Parathyroid adenoma (tissue), 2 donors: ENCODE measurements around the gene RPS6KA5.

Experiments used
- H2AFZ ChIP-seq: fragments of 300-600 bp; sonication (generic); one replicate; pipeline ENCODE4 v1.7.0; 2017; ENCODE audit warnings: antibody characterized with exemption, mild to moderate bottlenecking
- H3K27ac ChIP-seq: fragments of 300-600 bp; sonication (generic); one replicate; pipeline ENCODE4 v1.7.0; 2017
- H3K27me3 ChIP-seq: fragments of 300-600 bp; sonication (generic); one replicate; pipeline ENCODE4 v1.7.0; 2017; ENCODE audit warnings: low read length; ENCODE audit not compliant: control insufficient read depth, insufficient read depth
- H3K36me3 ChIP-seq: fragments of 300-600 bp; sonication (generic); one replicate; pipeline ENCODE4 v1.7.0; 2017; ENCODE audit warnings: low read length; ENCODE audit not compliant: control insufficient read depth, insufficient read depth
- H3K4me1 ChIP-seq: fragments of 300-600 bp; sonication (generic); one replicate; pipeline ENCODE4 v1.7.0; 2017; ENCODE audit warnings: control low read depth
- H3K4me2 ChIP-seq: fragments of 300-600 bp; sonication (generic); one replicate; pipeline ENCODE4 v1.7.0; 2017; ENCODE audit warnings: low read length
- H3K4me3 ChIP-seq: fragments of 300-600 bp; sonication (generic); one replicate; pipeline ENCODE4 v1.7.0; 2017; ENCODE audit warnings: low read depth, low read length
- H3K79me2 ChIP-seq: fragments of 300-600 bp; sonication (generic); one replicate; pipeline ENCODE4 v1.7.0; 2017; ENCODE audit warnings: control low read depth
- H3K9ac ChIP-seq: fragments of 300-600 bp; sonication (generic); one replicate; pipeline ENCODE4 v1.7.0; 2017; ENCODE audit warnings: mild to moderate bottlenecking
- H3K9me3 ChIP-seq: fragments of 300-600 bp; sonication (generic); one replicate; pipeline ENCODE4 v1.7.0; 2017; ENCODE audit warnings: low read length; ENCODE audit not compliant: control insufficient read depth
- TF ChIP-seq, protein P1 (sequence below): fragments of 300-600 bp; sonication (generic); IDR thresholded peaks from one replicate; pipeline ENCODE4 v1.7.0; 2017; ENCODE audit warnings: antibody characterized with exemption, mild to moderate bottlenecking
- donor health status: primary hyperparathyroidism.

The RPS6KA5 gene

DNA sequence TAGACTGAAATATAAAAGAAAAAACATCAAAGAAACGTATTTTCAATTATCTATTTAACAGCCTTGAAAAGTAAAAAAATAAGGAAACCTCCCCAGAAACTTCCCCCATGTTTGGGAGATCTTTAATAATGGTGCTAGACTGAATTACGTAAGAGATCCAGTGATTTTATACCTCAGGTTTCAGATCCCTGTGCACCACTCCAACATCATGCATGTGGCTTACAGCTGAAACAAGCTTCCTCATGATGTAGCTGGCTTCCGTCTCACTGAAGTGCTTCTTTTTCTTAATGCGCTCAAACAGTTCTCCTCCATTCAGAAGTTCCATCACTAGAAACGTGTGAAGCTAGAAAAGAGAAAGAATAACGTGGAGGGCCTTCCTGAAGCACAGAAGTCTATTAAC, 166.2 kb downstream of the RPS6KA5 start:
- TF ChIP-seq, protein P1, sequence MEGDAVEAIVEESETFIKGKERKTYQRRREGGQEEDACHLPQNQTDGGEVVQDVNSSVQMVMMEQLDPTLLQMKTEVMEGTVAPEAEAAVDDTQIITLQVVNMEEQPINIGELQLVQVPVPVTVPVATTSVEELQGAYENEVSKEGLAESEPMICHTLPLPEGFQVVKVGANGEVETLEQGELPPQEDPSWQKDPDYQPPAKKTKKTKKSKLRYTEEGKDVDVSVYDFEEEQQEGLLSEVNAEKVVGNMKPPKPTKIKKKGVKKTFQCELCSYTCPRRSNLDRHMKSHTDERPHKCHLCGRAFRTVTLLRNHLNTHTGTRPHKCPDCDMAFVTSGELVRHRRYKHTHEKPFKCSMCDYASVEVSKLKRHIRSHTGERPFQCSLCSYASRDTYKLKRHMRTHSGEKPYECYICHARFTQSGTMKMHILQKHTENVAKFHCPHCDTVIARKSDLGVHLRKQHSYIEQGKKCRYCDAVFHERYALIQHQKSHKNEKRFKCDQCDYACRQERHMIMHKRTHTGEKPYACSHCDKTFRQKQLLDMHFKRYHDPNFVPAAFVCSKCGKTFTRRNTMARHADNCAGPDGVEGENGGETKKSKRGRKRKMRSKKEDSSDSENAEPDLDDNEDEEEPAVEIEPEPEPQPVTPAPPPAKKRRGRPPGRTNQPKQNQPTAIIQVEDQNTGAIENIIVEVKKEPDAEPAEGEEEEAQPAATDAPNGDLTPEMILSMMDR = no peak
- Histone ChIP-seq H3K4me2 (no peak overlapping the region), H3K9me3 (no peaks in the 10 kb centered on the region), H3K27me3 (no peaks in the 10 kb centered on the region), H3K4me1 (no peaks in the 10 kb centered on the region), H3K79me2 (no peaks in the 10 kb centered on the region), H3K36me3 (no peaks in the 10 kb centered on the region), H3K27ac (no peak overlapping the region), H3K9ac (no peak overlapping the region), H3K4me3 (no peak overlapping the region), H2AFZ (no peak overlapping the region)

DNA sequence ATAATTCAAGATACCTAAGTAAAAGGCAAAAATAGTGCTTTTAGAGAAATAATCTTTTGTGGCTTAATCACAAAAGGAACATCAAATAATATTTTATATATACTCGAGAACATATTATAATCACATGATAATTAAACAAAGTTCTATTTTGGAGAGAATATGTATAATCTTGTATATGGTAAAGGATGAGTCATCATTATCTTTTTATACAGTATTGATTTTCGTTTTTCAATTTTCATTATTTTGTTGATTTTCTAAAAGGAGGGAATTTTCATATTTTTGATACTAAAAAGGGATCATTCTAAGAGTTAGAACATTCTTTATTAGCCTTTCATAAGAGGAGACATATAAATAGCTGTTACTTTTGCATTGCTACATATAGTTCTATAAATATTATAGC, 166.9 kb downstream of the RPS6KA5 start:
- H3K27ac ChIP-seq = no peak overlapping the region
- TF ChIP-seq, protein P1 = no peak
- H3K36me3 ChIP-seq = no peaks in the 10 kb centered on the region
- no peaks in the 10 kb centered on the region for H3K9me3 ChIP-seq
- H3K4me2 ChIP-seq = no peak overlapping the region
- no peaks in the 10 kb centered on the region for H3K79me2 ChIP-seq
- H3K4me3 ChIP-seq = no peak overlapping the region
- no peaks in the 10 kb centered on the region for H3K27me3 ChIP-seq
- H3K9ac ChIP-seq = no peak overlapping the region
- H2AFZ ChIP-seq = no peak overlapping the region
- H3K4me1 ChIP-seq = no peaks in the 10 kb centered on the region

DNA sequence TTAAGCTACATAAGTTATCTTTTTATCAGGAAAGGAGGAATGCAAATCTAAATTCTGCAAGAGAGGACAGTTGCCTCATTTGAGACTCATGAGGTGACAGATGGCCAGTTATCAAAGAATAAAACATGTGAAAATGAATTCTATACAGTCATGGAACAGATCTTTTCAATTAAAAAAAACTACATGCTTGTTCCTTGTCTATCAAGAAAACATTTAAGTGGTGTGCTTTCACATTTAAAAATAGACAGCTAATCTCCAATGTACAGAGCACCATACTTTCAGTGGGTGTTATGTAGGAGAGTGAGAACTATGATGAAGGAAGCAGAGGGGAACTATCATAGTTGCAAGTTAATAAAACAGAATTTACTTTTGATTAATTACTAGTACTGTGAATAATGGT, 167.5 kb downstream of the RPS6KA5 start:
- TF ChIP-seq, protein P1 = no peak
- no peaks in the 10 kb centered on the region for H3K9me3 ChIP-seq
- H3K9ac ChIP-seq = no peak overlapping the region
- H3K4me1 ChIP-seq = no peaks in the 10 kb centered on the region
- no peak overlapping the region for H3K4me2 ChIP-seq
- no peak overlapping the region for H3K4me3 ChIP-seq
- no peaks in the 10 kb centered on the region for H3K27me3 ChIP-seq
- no peaks in the 10 kb centered on the region for H3K36me3 ChIP-seq
- H2AFZ ChIP-seq = no peak overlapping the region
- H3K79me2 ChIP-seq = no peaks in the 10 kb centered on the region
- H3K27ac ChIP-seq = no peak overlapping the region

DNA sequence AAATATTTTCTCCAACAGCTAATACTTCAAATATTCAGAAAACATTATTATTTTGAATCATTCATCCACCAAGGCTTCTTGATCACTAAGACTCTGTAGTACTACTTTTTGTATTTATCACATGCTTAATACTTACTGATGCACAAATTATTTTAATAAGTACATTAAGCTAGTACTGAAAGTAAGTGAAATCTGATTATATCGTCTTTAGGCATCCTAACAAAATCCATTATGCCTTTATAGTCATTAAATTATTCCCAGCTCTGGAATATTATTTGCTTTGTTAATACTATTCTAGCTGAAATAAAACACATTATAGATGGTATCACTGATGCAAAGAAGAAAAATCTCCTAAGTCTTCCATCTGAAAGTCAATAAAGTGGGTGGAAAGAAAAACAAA, 169.1 kb downstream of the RPS6KA5 start:
- H3K4me3 ChIP-seq = no peak overlapping the region
- TF ChIP-seq, protein P1 = no peak

DNA sequence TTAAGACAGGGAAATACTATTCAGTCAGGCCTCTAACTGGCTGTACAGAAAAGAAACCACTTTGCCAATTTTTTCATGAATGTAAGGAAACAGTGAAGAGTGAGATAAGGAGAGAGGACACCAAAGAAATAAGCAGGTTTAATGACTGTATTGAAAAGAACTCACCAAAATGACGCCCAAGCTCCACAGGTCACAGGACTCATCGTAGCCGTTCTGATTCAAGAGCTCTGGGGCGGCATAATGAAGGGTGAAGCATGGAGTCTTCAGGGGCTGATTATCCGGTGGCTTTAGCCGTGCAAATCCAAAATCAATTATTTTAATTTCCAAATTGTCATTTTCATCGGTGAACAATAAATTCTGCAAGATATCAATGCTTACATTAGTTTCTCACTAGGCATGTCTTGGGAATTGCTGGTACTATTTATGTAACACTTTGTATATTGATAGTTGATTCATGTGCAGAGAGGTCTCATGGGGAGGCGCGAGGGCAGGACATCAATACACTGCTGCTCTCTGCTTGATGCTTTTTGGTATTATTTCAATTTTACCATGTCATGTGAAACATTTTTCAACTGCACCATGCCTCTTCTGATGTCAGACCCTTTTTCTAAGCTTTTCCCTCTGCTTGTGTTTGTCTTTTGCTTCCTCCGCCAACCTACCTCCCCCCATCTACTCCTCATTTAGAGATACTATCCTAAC, 170.0 kb downstream of the RPS6KA5 start:
- H3K27me3 ChIP-seq = no peaks in the 10 kb centered on the region
- H3K4me3 ChIP-seq = no peak overlapping the region
- TF ChIP-seq, protein P1 = no peak
- H3K9ac ChIP-seq = no peak overlapping the region
- H3K27ac ChIP-seq = no peak overlapping the region
- no peaks in the 10 kb centered on the region for H3K79me2 ChIP-seq
- H3K36me3 ChIP-seq = no peaks in the 10 kb centered on the region
- H3K4me1 ChIP-seq = no peaks in the 10 kb centered on the region
- H2AFZ ChIP-seq = no peak overlapping the region
- no peaks in the 10 kb centered on the region for H3K9me3 ChIP-seq
- H3K4me2 ChIP-seq = no peak overlapping the region

More for the DNA sequence above, 169.1 kb downstream of the RPS6KA5 start:
- Histone ChIP-seq H3K36me3 (no peaks in the 10 kb centered on the region), H3K27me3 (no peaks in the 10 kb centered on the region), H3K9ac (no peak overlapping the region), H3K79me2 (no peaks in the 10 kb centered on the region), H3K9me3 (no peaks in the 10 kb centered on the region), H3K27ac (no peak overlapping the region), H2AFZ (no peak overlapping the region), H3K4me1 (no peaks in the 10 kb centered on the region), H3K4me2 (no peak overlapping the region)
